SK-N-SH (cell line): ENCODE measurements around the gene INTS11. TPM values are rescaled to one million over a fixed set of nuclear protein-coding genes. Genes with fewer than 3 reads are reported as not detected.
A peak's percentile ranks its signal among the peaks of the same experiment; 100 is the strongest.

Source experiments
- CTCF ChIA-PET: fragments of 300-600, 350-600 bp; formaldehyde crosslinking; extraction: SDS; loops from one replicate; lab custom pipeline; 2021; lab: Yijun Ruan, JAX
- POLR2A ChIA-PET: fragments of 350-600 bp; sonication (Branson Sonifier 250); formaldehyde crosslinking; extraction: SDS; loops from one replicate; lab custom pipeline; 2020; ENCODE audit warnings: antibody characterized with exemption, inconsistent platforms; lab: Yijun Ruan, JAX
- DNase-seq: peaks from one replicate; pipeline ENCODE4 v3.0.0; 2012
- H2AFZ ChIP-seq: fragments of 200-600 bp; sonication (generic); 2 replicates; pipeline ENCODE4 v1.8.1; 2016; ENCODE audit warnings: antibody characterized with exemption, mild to moderate bottlenecking, low read depth
- H3F3A ChIP-seq: fragments of 200-600 bp; sonication (generic); replicated peaks from 2 replicates; pipeline ENCODE3; 2016; ENCODE audit warnings: antibody characterized with exemption, mild to moderate bottlenecking; ENCODE audit not compliant: insufficient read depth
- H3K27ac ChIP-seq, 2 experiments: fragments of 200-500 bp in 1 of 2; fragments of 200-600 bp in 1 of 2; sonication (Bioruptor generic) in 1 of 2; sonication (generic), shearing (Covaris generic) in 1 of 2; 2 replicates each; pipeline versions ENCODE4 v1.5.1 to v1.6.1; 2014 to 2016; ENCODE audit warnings: low read depth in 2 of 2, inconsistent platforms in 1 of 2, low read length in 1 of 2, mild to moderate bottlenecking in 1 of 2, mixed read lengths in 1 of 2
- H3K27me3 ChIP-seq: fragments of 200-600 bp; sonication (generic), shearing (Covaris generic); 2 replicates; pipeline ENCODE4 v1.6.1; 2016; ENCODE audit warnings: mixed run types; ENCODE audit not compliant: insufficient read depth
- H3K36me3 ChIP-seq, 2 experiments: fragments of 200-500 bp in 1 of 2; fragments of 200-600 bp in 1 of 2; sonication (Bioruptor generic) in 1 of 2; sonication (generic) in 1 of 2; replicated peaks in 1 of 2; 2 replicates each; pipeline versions ENCODE3 to v1.5.1; 2014 to 2016; ENCODE audit warnings: low read length in 1 of 2, mild to moderate bottlenecking in 1 of 2; ENCODE audit not compliant: insufficient read depth in 2 of 2, control insufficient read depth in 1 of 2
- H3K4me1 ChIP-seq, 2 experiments: fragments of 200-500 bp in 1 of 2; fragments of 200-600 bp in 1 of 2; sonication (Bioruptor generic) in 1 of 2; sonication (generic), shearing (Covaris generic) in 1 of 2; 2 replicates each; pipeline versions ENCODE4 v1.5.1 to v1.6.1; 2014 to 2016; ENCODE audit warnings: low read depth in 1 of 2, low read length in 1 of 2, mixed run types in 1 of 2; ENCODE audit not compliant: insufficient read depth in 2 of 2, control insufficient read depth in 1 of 2
- H3K4me2 ChIP-seq: fragments of 200-600 bp; sonication (generic), shearing (Covaris generic); 2 replicates; pipeline ENCODE4 v1.6.1; 2017; ENCODE audit warnings: mixed run types
- H3K4me3 ChIP-seq, 2 experiments: fragments of 200-500 bp in 1 of 2; fragments of 200-600 bp in 1 of 2; sonication (Bioruptor generic) in 1 of 2; sonication (generic), shearing (Covaris generic) in 1 of 2; 2 replicates each; pipeline versions ENCODE4 v1.5.1 to v1.8.1; 2014 to 2016; ENCODE audit warnings: low read depth in 2 of 2, inconsistent platforms in 1 of 2, low read length in 1 of 2, mild to moderate bottlenecking in 1 of 2, mixed read lengths in 1 of 2, moderate library complexity in 1 of 2
- H3K79me2 ChIP-seq: fragments of 200-600 bp; sonication (generic); 2 replicates; pipeline ENCODE4 v1.8.1; 2017; ENCODE audit warnings: mild to moderate bottlenecking; ENCODE audit not compliant: insufficient read depth
- H3K9ac ChIP-seq: fragments of 200-600 bp; sonication (generic); 2 replicates; pipeline ENCODE4 v1.6.1; 2017; ENCODE audit warnings: mixed run types
- H3K9me2 ChIP-seq: fragments of 200-600 bp; sonication (generic); 2 replicates; pipeline ENCODE4 v1.6.1; 2017; ENCODE audit warnings: mixed run types
- H3K9me3 ChIP-seq: fragments of 200-600 bp; sonication (generic); 2 replicates; pipeline ENCODE4 v1.6.1; 2017; ENCODE audit warnings: mixed run types, mild to moderate bottlenecking, moderate library complexity
- H4K20me1 ChIP-seq: fragments of 200-600 bp; sonication (generic); 2 replicates; pipeline ENCODE4 v1.6.1; 2017; ENCODE audit warnings: mild to moderate bottlenecking, mixed run types; ENCODE audit not compliant: insufficient read depth
- CHD2 ChIP-seq: fragments of 150-350 bp; IDR thresholded peaks from 2 replicates; pipeline ENCODE4 v1.6.1; 2018; ENCODE audit warnings: low read length; ENCODE audit not compliant: partially characterized antibody
- ELF1 ChIP-seq: IDR thresholded peaks from 2 replicates; pipeline ENCODE4 v1.4.0; 2012
- FOSL2 ChIP-seq: IDR thresholded peaks from 2 replicates; pipeline ENCODE4 v1.4.0; 2012; ENCODE audit warnings: low read depth, mild to moderate bottlenecking, moderate library complexity, borderline replicate concordance
- GABPA ChIP-seq: IDR thresholded peaks from 2 replicates; pipeline ENCODE4 v1.4.0; 2012; ENCODE audit warnings: low read depth, mild to moderate bottlenecking
- MEF2A ChIP-seq: IDR thresholded peaks from 2 replicates; pipeline ENCODE4 v1.4.0; 2012; ENCODE audit warnings: low read depth, borderline replicate concordance
- MXI1 ChIP-seq: IDR thresholded peaks from 2 replicates; pipeline ENCODE4 v1.6.1; 2012; ENCODE audit warnings: mild to moderate bottlenecking, low read depth, low read length, improper control_type of control experiment
- NRF1 ChIP-seq: IDR thresholded peaks from 2 replicates; pipeline ENCODE4 v1.6.1; 2012; ENCODE audit warnings: low read depth, mild to moderate bottlenecking, low read length
- POLR2AphosphoS5 ChIP-seq: IDR thresholded peaks from 2 replicates; pipeline ENCODE4 v1.6.1; 2012; ENCODE audit warnings: low read depth, low read length
- REST ChIP-seq: IDR thresholded peaks from 2 replicates; pipeline ENCODE4 v1.6.1; 2012; ENCODE audit warnings: mild to moderate bottlenecking, low read depth, low read length, moderate library complexity
- SIN3A ChIP-seq: IDR thresholded peaks from 2 replicates; pipeline ENCODE4 v1.6.1; 2012; ENCODE audit warnings: low read depth, mild to moderate bottlenecking, low read length, moderate library complexity, borderline replicate concordance
- TAF1 ChIP-seq: IDR thresholded peaks from 2 replicates; pipeline ENCODE4 v1.6.1; 2012; ENCODE audit warnings: low read depth, mild to moderate bottlenecking, low read length, moderate library complexity, borderline replicate concordance
- USF1 ChIP-seq: IDR thresholded peaks from 2 replicates; pipeline ENCODE4 v1.4.0; 2012; ENCODE audit warnings: low read depth, borderline replicate concordance
- USF2 ChIP-seq: fragments of 150-350 bp; IDR thresholded peaks from 2 replicates; pipeline ENCODE4 v1.6.1; 2017; ENCODE audit warnings: antibody characterized with exemption, low read length, low read depth, borderline replicate concordance
- YY1 ChIP-seq: IDR thresholded peaks from 2 replicates; pipeline ENCODE4 v1.4.0; 2012; ENCODE audit warnings: low read depth, mild to moderate bottlenecking
- WGBS: methylation state at CpG from one replicate; pipeline ENCODE4 v1.1.6; 2017; ENCODE audit warnings: low lambda C conversion rate; 5-methylcytosine and 5-hydroxymethylcytosine counted together
- polyA plus RNA-seq, 3 experiments: library from polyadenylated mRNA; depleted of rRNA; stranded (reverse); fragments of >200 nt; gene quantifications; 2 replicates each; pipeline ENCODE4 v1.2.3, GENCODE V29; 2012
- TF ChIP-seq, protein P1 (sequence below): IDR thresholded peaks from 2 replicates; pipeline ENCODE4 v1.4.0; 2012; ENCODE audit warnings: low read depth
- TF ChIP-seq, protein P2 (sequence below): IDR thresholded peaks from 2 replicates; pipeline ENCODE4 v1.4.0; 2012; ENCODE audit warnings: low read depth, borderline replicate concordance

The INTS11 gene
- polyA plus RNA-seq, 1 of the 3 experiments (the other 2 are of a cell fraction): 137 TPM

GRCh38 chr1:1273512-1274298, 50.8 kb downstream of the INTS11 start, which contains the start of gene UBE2J2:
Gene UBE2J2, minus strand, starts transcription at chr1:1273854. Its CDS starts 5,862 bp downstream, at chr1:1267992.
- DNase-seq: peak; percentile 100
- Histone ChIP-seq H3K27ac (peak within 1 kb of the TSS; percentile 47 to 68; a peak in 3 of 4 replicates), H3K9me3 (no peaks in the 10 kb centered on the region), H3K4me3 (peak within 1 kb of the TSS; percentile 76 to 84), H3K9me2 (no peaks in the 10 kb centered on the region), H3K4me1 (peaks cover 0 to 28% of the 10 kb centered on the region in 2 experiments; a peak in 1 of 4 replicates), H3K9ac (peak within 1 kb of the TSS; percentile 83), H4K20me1 (peaks cover 42% of the 10 kb centered on the region), H2AFZ (peak within 1 kb of the TSS; percentile 72), H3F3A (no peaks in the 10 kb centered on the region), H3K79me2 (peaks cover 44% of the 10 kb centered on the region), H3K4me2 (peak within 1 kb of the TSS; percentile 96), H3K36me3 (peaks cover 0 to 4% of the 10 kb centered on the region in 2 experiments), H3K27me3 (no peaks in the 10 kb centered on the region)
- peak; percentile 60; the same call in 1 of the 2 replicates for TF ChIP-seq ELF1
- TF ChIP-seq TAF1: peak; percentile 71; the same call in 1 of the 2 replicates
- TF ChIP-seq YY1: peak; percentile 93
- TF ChIP-seq SIN3A: peak; percentile 58; the same call in 1 of the 2 replicates
- no peak for TF ChIP-seq USF1
- no peak for TF ChIP-seq USF2
- TF ChIP-seq, protein P1, sequence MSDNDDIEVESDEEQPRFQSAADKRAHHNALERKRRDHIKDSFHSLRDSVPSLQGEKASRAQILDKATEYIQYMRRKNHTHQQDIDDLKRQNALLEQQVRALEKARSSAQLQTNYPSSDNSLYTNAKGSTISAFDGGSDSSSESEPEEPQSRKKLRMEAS: peak; percentile 76
- 0 out of 2 replicates have a peak, but pooled peaks have one; percentile 16 for TF ChIP-seq REST
- no peak for TF ChIP-seq MEF2A
- TF ChIP-seq FOSL2: no peak
- TF ChIP-seq MXI1: peak; percentile 80
- peak; percentile 58; the same call in 1 of the 2 replicates for TF ChIP-seq NRF1
- peak; percentile 89 for TF ChIP-seq GABPA
- peak; percentile 54; the same call in 1 of the 2 replicates for TF ChIP-seq POLR2AphosphoS5
- TF ChIP-seq, protein P2, sequence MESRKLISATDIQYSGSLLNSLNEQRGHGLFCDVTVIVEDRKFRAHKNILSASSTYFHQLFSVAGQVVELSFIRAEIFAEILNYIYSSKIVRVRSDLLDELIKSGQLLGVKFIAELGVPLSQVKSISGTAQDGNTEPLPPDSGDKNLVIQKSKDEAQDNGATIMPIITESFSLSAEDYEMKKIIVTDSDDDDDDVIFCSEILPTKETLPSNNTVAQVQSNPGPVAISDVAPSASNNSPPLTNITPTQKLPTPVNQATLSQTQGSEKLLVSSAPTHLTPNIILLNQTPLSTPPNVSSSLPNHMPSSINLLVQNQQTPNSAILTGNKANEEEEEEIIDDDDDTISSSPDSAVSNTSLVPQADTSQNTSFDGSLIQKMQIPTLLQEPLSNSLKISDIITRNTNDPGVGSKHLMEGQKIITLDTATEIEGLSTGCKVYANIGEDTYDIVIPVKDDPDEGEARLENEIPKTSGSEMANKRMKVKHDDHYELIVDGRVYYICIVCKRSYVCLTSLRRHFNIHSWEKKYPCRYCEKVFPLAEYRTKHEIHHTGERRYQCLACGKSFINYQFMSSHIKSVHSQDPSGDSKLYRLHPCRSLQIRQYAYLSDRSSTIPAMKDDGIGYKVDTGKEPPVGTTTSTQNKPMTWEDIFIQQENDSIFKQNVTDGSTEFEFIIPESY: 0 out of 2 replicates have a peak, but pooled peaks have one; percentile 14
- peak; percentile 94 for TF ChIP-seq CHD2
- ChIA-PET POLR2A (interaction anchor here (1.0 to 1.4 kb wide), 5 partner anchors 10 to 117 kb away, joined by 3 to 4 read pairs (median 3); no protein-coding TSS in a partner anchor), CTCF (interaction anchor here (0.6 to 1.8 kb wide), 5 partner anchors 16 to 151 kb away, joined by 3 to 10 read pairs (median 3); no protein-coding TSS in a partner anchor)
- 0% methylated on average over 7 of the region's 105 CpGs for WGBS
